CD4-positive, alpha-beta T cell (primary cell): ENCODE results near the gene GDF7. TPM values are rescaled to one million over a fixed set of nuclear protein-coding genes. Genes with fewer than 3 reads are reported as not detected.

Experiments used
- ATAC-seq: fragments of 200-7000 bp; cut with Tn5 transposase; one replicate; pipeline ENCODE4 v1.10.0; 2022; ENCODE audit warnings: mild to moderate bottlenecking; ENCODE audit not compliant: poor library complexity
- CTCF ChIA-PET: fragments of 350-600 bp; sonication (Branson Sonifier 250); formaldehyde crosslinking; loops from one replicate; lab custom pipeline; 2021; ENCODE audit warnings: antibody characterized with exemption, inconsistent platforms; lab: Charles Lee
- POLR2A ChIA-PET: fragments of 350-600 bp; sonication (Branson Sonifier 250); formaldehyde crosslinking; loops from one replicate; lab custom pipeline; 2021; ENCODE audit warnings: antibody characterized with exemption, inconsistent platforms; lab: Charles Lee
- DNase-seq, 14 experiments: peaks; one replicate each; pipeline ENCODE4 v3.0.0-alpha.2; 2013 to 2020; ENCODE audit warnings: mixed read lengths in 2 of 14
- H3K27ac ChIP-seq, 2 donors: one replicate each; pipeline versions ENCODE4 v1.5.1 to v1.7.0; 2013; ENCODE audit warnings: low read length in 2 of 2, low read depth in 1 of 2, mild to moderate bottlenecking in 1 of 2
- H3K27me3 ChIP-seq, 2 experiments: 1 replicate in 1 of 2; 2 replicates in 1 of 2; pipeline versions ENCODE4 v1.6.1 to v1.7.0; 2013; ENCODE audit warnings: low read length in 2 of 2, control low read depth in 1 of 2, mild to moderate bottlenecking in 1 of 2, moderate library complexity in 1 of 2; ENCODE audit not compliant: insufficient read depth in 2 of 2, control insufficient read depth in 1 of 2
- H3K36me3 ChIP-seq: one replicate; pipeline ENCODE4 v1.6.1; 2013; ENCODE audit warnings: low read length, control low read depth; ENCODE audit not compliant: insufficient read depth
- H3K4me1 ChIP-seq: one replicate; pipeline ENCODE4 v1.6.1; 2013; ENCODE audit warnings: low read length, control low read depth; ENCODE audit not compliant: insufficient read depth
- H3K4me3 ChIP-seq: one replicate; pipeline ENCODE4 v1.5.1; 2013; ENCODE audit warnings: mild to moderate bottlenecking, low read length, moderate library complexity
- H3K9me3 ChIP-seq, 2 experiments: 1 replicate in 1 of 2; 2 replicates in 1 of 2; pipeline versions ENCODE4 v1.6.1 to v1.7.0; 2013; ENCODE audit warnings: low read length in 2 of 2, mild to moderate bottlenecking in 2 of 2, control low read depth in 1 of 2, moderate library complexity in 1 of 2; ENCODE audit not compliant: control insufficient read depth in 1 of 2, insufficient read depth in 1 of 2
- H3K27ac Mint-ChIP-seq: one replicate; pipeline ENCODE4 v1.8.0; 2020; ENCODE audit warnings: mixed read lengths
- H3K27me3 Mint-ChIP-seq: one replicate; pipeline ENCODE4 v1.8.0; 2021; ENCODE audit warnings: mixed read lengths
- H3K36me3 Mint-ChIP-seq: one replicate; pipeline ENCODE4 v1.8.0; 2021; ENCODE audit warnings: low read depth, mixed read lengths
- H3K4me1 Mint-ChIP-seq: one replicate; pipeline ENCODE4 v1.8.0; 2021; ENCODE audit warnings: low read depth, mixed read lengths
- H3K4me3 Mint-ChIP-seq: one replicate; pipeline ENCODE4 v1.8.0; 2020; ENCODE audit warnings: mild to moderate bottlenecking, mixed read lengths
- H3K9me3 Mint-ChIP-seq: one replicate; pipeline ENCODE4 v1.8.0; 2020; ENCODE audit warnings: mixed read lengths
- intact Hi-C, 2 experiments: fragments of 100-400 bp; cut with DNase I in 1 of 2; cut with micrococcal nuclease in 1 of 2; formaldehyde crosslinking; loops; one replicate each; pipeline versions ENCODE4 v1.15.1 to v1.9.0; 2023 to 2025; cut with DNase I, micrococcal nuclease
- total RNA-seq, 174 experiments: library from RNA in 2 of 174; stranded (reverse) in 2 of 174; gene quantifications; one replicate each; pipeline ENCODE4 v1.2.3 and lab custom pipeline; 2021 to 2026
- TF ChIP-seq, protein P1 (sequence below): fragments of 200-600 bp; IDR thresholded peaks from one replicate; pipeline ENCODE4 v1.8.0; 2022; ENCODE audit warnings: antibody characterized with exemption, mild to moderate bottlenecking

GDF7 gene
- total RNA-seq, 2 experiments from 2014 or later, result 0.05 to 0.14 TPM

DNA sequence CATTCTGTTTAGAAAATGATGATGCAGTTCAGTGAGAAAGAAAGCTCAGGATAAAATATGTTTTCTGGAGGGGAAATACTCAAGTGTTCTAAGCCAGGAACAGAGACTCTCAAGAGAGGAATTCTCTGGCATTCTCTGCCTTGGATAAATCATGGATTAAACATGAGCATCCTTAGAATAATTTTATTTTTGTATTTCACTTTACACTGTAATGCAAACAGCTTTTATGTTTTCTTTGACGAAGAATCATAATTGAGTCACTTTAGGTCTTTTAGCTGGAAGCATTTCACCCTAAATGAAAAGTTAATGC lies 11.1 kb downstream of the GDF7 start:
- peaks cover 2% of the 10 kb centered on the region in 2 experiments for H3K27me3 ChIP-seq
- ChIA-PET POLR2A (interaction anchor here (1.4 kb wide), 2 partner anchors 12 to 145 kb away, joined by 3 to 4 read pairs; partner anchors contain the start of gene LDAH), CTCF (no interaction called here)
- H3K4me1 Mint-ChIP-seq, result peaks cover 2% of the 10 kb centered on the region
- no peak for ATAC-seq
- TF ChIP-seq, protein P1, sequence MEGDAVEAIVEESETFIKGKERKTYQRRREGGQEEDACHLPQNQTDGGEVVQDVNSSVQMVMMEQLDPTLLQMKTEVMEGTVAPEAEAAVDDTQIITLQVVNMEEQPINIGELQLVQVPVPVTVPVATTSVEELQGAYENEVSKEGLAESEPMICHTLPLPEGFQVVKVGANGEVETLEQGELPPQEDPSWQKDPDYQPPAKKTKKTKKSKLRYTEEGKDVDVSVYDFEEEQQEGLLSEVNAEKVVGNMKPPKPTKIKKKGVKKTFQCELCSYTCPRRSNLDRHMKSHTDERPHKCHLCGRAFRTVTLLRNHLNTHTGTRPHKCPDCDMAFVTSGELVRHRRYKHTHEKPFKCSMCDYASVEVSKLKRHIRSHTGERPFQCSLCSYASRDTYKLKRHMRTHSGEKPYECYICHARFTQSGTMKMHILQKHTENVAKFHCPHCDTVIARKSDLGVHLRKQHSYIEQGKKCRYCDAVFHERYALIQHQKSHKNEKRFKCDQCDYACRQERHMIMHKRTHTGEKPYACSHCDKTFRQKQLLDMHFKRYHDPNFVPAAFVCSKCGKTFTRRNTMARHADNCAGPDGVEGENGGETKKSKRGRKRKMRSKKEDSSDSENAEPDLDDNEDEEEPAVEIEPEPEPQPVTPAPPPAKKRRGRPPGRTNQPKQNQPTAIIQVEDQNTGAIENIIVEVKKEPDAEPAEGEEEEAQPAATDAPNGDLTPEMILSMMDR, result no peak
- intact Hi-C loops, result no loop called here
- no peak overlapping the region for H3K4me3 ChIP-seq
- no peak overlapping the region for H3K27ac Mint-ChIP-seq
- no peak overlapping the region for H3K4me3 Mint-ChIP-seq
- no peak for DNase-seq
- no peaks in the 10 kb centered on the region for H3K9me3 Mint-ChIP-seq
- no peaks in the 10 kb centered on the region for H3K9me3 ChIP-seq
- H3K27ac ChIP-seq, result no peak overlapping the region
- H3K27me3 Mint-ChIP-seq, result peaks cover 11% of the 10 kb centered on the region
- peaks cover 25% of the 10 kb centered on the region for H3K36me3 Mint-ChIP-seq
- peaks cover 8% of the 10 kb centered on the region for H3K4me1 ChIP-seq
- peaks cover 9% of the 10 kb centered on the region for H3K36me3 ChIP-seq

DNA sequence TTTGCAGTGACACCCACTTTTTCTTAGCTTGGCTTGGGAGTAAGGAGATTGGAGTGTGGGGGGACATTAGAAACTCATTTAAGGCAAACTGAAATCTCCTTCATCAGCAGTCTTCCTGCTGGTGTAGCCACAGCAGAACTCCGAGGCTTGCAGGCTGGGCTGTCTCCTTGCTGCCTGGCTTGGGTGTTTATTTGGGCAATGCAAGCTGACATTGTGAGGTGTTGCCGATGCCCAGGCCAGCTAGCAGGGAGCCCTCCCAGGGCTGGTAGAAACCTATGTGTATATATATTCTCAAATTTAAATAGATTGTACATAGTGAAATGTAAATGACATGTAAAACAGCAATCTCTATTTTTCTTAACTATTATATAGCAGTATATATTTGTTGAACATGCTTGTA lies 11.8 kb downstream of the GDF7 start:
- TF ChIP-seq, protein P1, result no peak
- Mint-ChIP-seq H3K4me1 (peaks cover 7% of the 10 kb centered on the region), H3K27me3 (peaks cover 4% of the 10 kb centered on the region), H3K9me3 (no peaks in the 10 kb centered on the region), H3K27ac (no peak overlapping the region), H3K4me3 (no peak overlapping the region), H3K36me3 (peaks cover 33% of the 10 kb centered on the region)
- DNase-seq (no peak), ATAC-seq (no peak)
- intact Hi-C loops, result no loop called here
- peaks cover 9% of the 10 kb centered on the region for H3K36me3 ChIP-seq
- no peaks in the 10 kb centered on the region for H3K9me3 ChIP-seq
- H3K4me3 ChIP-seq, result no peak overlapping the region
- POLR2A ChIA-PET, result no interaction called here
- no peaks in the 10 kb centered on the region for H3K27me3 ChIP-seq
- no peak overlapping the region for H3K27ac ChIP-seq
- peaks cover 8% of the 10 kb centered on the region for H3K4me1 ChIP-seq
- CTCF ChIA-PET, result no interaction called here

DNA sequence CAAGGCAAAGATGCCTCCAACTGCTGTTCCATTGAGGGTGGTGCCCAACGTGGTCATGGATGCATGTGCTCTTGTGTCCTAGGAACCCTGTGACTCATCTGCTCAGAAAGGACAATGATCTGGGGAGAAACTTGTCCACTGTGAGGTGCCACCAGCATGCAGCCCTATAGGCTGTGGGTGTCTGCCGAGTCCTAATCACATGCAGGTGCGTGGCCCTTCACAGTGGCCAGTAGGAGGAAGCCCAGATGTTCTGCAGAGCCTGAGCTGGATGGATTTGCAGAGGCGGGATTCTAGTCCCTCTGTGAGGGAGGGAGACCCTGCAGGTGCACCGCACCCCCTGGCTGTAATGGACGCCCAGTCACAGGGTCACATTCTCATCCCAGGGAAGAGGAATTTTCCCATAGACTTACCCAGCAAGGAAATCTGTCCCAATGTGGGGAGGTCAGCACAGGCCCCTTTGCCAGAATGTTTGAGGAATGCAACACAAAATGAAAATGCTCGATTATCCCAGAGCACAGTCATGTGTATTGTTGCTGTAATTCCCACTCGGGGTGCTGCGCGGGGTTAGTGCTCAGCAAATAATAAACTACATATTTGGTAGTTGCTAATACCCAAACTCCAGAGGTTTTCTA lies 13.9 kb downstream of the GDF7 start:
- POLR2A ChIA-PET, result no interaction called here
- Histone ChIP-seq H3K4me3 (no peak overlapping the region), H3K4me1 (peaks cover 8% of the 10 kb centered on the region), H3K27me3 (no peaks in the 10 kb centered on the region), H3K36me3 (peaks cover 20% of the 10 kb centered on the region), H3K9me3 (no peaks in the 10 kb centered on the region), H3K27ac (no peak overlapping the region)
- intact Hi-C loops, result no loop called here
- Mint-ChIP-seq H3K36me3 (peaks cover 54% of the 10 kb centered on the region), H3K4me3 (no peak overlapping the region), H3K9me3 (no peaks in the 10 kb centered on the region), H3K27me3 (no peaks in the 10 kb centered on the region), H3K4me1 (peaks cover 7% of the 10 kb centered on the region), H3K27ac (no peak overlapping the region)
- no peak for ATAC-seq
- CTCF ChIA-PET, result no interaction called here
- DNase-seq, result no peak
- TF ChIP-seq, protein P1, result no peak
